ENCODE data around the gene INTS11.

INTS11 gene

GRCh38 chr1:1299686-1300351 lies 24.6 kb downstream of the INTS11 start:
- CTCF ChIA-PET: interaction anchor here (0.6 to 1.0 kb wide), 4 partner anchors 8 to 212 kb away, joined by 3 to 5 read pairs (median 4); no protein-coding TSS in a partner anchor
- no peak for DNase-seq (ENCODE audit: extremely low spot score)
- POLR2A ChIA-PET: interaction anchor here (1.2 kb wide), 1 partner anchor 10 kb away, joined by 3 read pairs; no protein-coding TSS in a partner anchor
- TF ChIP-seq SUZ12 (IDR thresholded peaks at IDR 0.05) (no peak), ARNT (IDR thresholded peaks at IDR 0.05) (no peak)

GRCh38 chr1:1298861-1299685 lies 25.4 kb downstream of the INTS11 start:
- ChIA-PET CTCF (no interaction called here), POLR2A (no interaction called here)
- TF ChIP-seq TARDBP (IDR thresholded peaks at IDR 0.05): no peak
- TF ChIP-seq FOXM1 (IDR thresholded peaks at IDR 0.05; ENCODE audit: borderline replicate concordance): no peak
- TF ChIP-seq FOXA1 (IDR thresholded peaks at IDR 0.05): no peak
- no peak for TF ChIP-seq HDGF (IDR thresholded peaks at IDR 0.05; ENCODE audit: borderline replicate concordance)
- TF ChIP-seq NFRKB (IDR thresholded peaks at IDR 0.05): no peak
- TF ChIP-seq CTBP1 (IDR thresholded peaks at IDR 0.05; ENCODE audit: borderline replicate concordance): no peak
- no peak for TF ChIP-seq L3MBTL2 (conservative IDR thresholded peaks at IDR 0.05)
- no peak for TF ChIP-seq FOXK2 (IDR thresholded peaks at IDR 0.05)
- no peak for TF ChIP-seq ZNF384 (IDR thresholded peaks at IDR 0.05)
- TF ChIP-seq BHLHE40 (IDR thresholded peaks at IDR 0.05; ENCODE audit: borderline replicate concordance): no peak
- TF ChIP-seq ELF4 (IDR thresholded peaks at IDR 0.05): no peak
- no peak for TF ChIP-seq PKNOX1 (IDR thresholded peaks at IDR 0.05)
- no peak for TF ChIP-seq SP1 (IDR thresholded peaks at IDR 0.05)
- TF ChIP-seq SUZ12 (IDR thresholded peaks at IDR 0.05): no peak
- TF ChIP-seq LEF1 (IDR thresholded peaks at IDR 0.05; ENCODE audit: borderline replicate concordance): no peak
- no peak for TF ChIP-seq ARNT (IDR thresholded peaks at IDR 0.05)
- no peak for DNase-seq (ENCODE audit: extremely low spot score)

- TF ChIP-seq LEF1 (IDR thresholded peaks at IDR 0.05; ENCODE audit: borderline replicate concordance): no peak
- no peak for TF ChIP-seq ARNT (IDR thresholded peaks at IDR 0.05)
- TF ChIP-seq FOXK2 (IDR thresholded peaks at IDR 0.05): no peak
- TF ChIP-seq SUZ12 (IDR thresholded peaks at IDR 0.05): no peak
- TF ChIP-seq FOXM1 (IDR thresholded peaks at IDR 0.05; ENCODE audit: borderline replicate concordance): no peak
- TF ChIP-seq HDGF (IDR thresholded peaks at IDR 0.05; ENCODE audit: borderline replicate concordance): no peak
- TF ChIP-seq ELF4 (IDR thresholded peaks at IDR 0.05): no peak
- TF ChIP-seq CTBP1 (IDR thresholded peaks at IDR 0.05; ENCODE audit: borderline replicate concordance): no peak
- TF ChIP-seq PKNOX1 (IDR thresholded peaks at IDR 0.05): no peak
- TF ChIP-seq L3MBTL2 (conservative IDR thresholded peaks at IDR 0.05): no peak
- no peak for TF ChIP-seq NFRKB (IDR thresholded peaks at IDR 0.05)
- no peak for TF ChIP-seq SP1 (IDR thresholded peaks at IDR 0.05)
- CTCF ChIA-PET: no interaction called here
- POLR2A ChIA-PET: no interaction called here
These were observed 26.5 kb downstream of the INTS11 start for GRCh38 chr1:1297802-1298424.

GRCh38 chr1:1296070-1297061 lies 28.1 kb downstream of the INTS11 start:
- POLR2A ChIA-PET: no interaction called here
- no peak for DNase-seq (ENCODE audit: extremely low spot score)
- CTCF ChIA-PET: no interaction called here
- no peak for TF ChIP-seq TARDBP (IDR thresholded peaks at IDR 0.05)
- no peak for TF ChIP-seq ELF4 (IDR thresholded peaks at IDR 0.05)
- TF ChIP-seq ARNT (IDR thresholded peaks at IDR 0.05): no peak
- TF ChIP-seq HDGF (IDR thresholded peaks at IDR 0.05; ENCODE audit: borderline replicate concordance): no peak
- TF ChIP-seq L3MBTL2 (conservative IDR thresholded peaks at IDR 0.05): no peak
- TF ChIP-seq ZNF384 (IDR thresholded peaks at IDR 0.05): no peak
- TF ChIP-seq CTBP1 (IDR thresholded peaks at IDR 0.05; ENCODE audit: borderline replicate concordance): no peak

More at GRCh38 chr1:1297802-1298424, 26.5 kb downstream of the INTS11 start:
- no peak for DNase-seq (ENCODE audit: extremely low spot score)

GRCh38 chr1:1295154-1295923 lies 29.1 kb downstream of the INTS11 start:
- POLR2A ChIA-PET: interaction anchor here (1.0 kb wide), 1 partner anchor 22 kb away, joined by 3 read pairs; the partner anchor contains the start of gene UBE2J2
- TF ChIP-seq BHLHE40 (IDR thresholded peaks at IDR 0.05; ENCODE audit: borderline replicate concordance) (no peak), ZNF384 (IDR thresholded peaks at IDR 0.05) (no peak), FOXM1 (IDR thresholded peaks at IDR 0.05; ENCODE audit: borderline replicate concordance) (no peak), PKNOX1 (IDR thresholded peaks at IDR 0.05) (no peak), CTBP1 (IDR thresholded peaks at IDR 0.05; ENCODE audit: borderline replicate concordance) (no peak), FOXK2 (IDR thresholded peaks at IDR 0.05) (no peak), L3MBTL2 (conservative IDR thresholded peaks at IDR 0.05) (no peak), SP1 (IDR thresholded peaks at IDR 0.05) (no peak), LEF1 (IDR thresholded peaks at IDR 0.05; ENCODE audit: borderline replicate concordance) (no peak), HDGF (IDR thresholded peaks at IDR 0.05; ENCODE audit: borderline replicate concordance) (no peak)
- no peak for DNase-seq (ENCODE audit: extremely low spot score)
- CTCF ChIA-PET: no interaction called here

Measured in HEK293T (cell line).